HepG2 (cell line): Measurements from ENCODE around the gene CMC4.

Experiments used
- CEBPB ChIP-seq: IDR thresholded peaks from 2 replicates; pipeline ENCODE4 v1.6.1; 2011; ENCODE audit warnings: low read depth, low read length, improper control_type of control experiment, borderline replicate concordance
- CTCF ChIP-seq: sonication (generic); formaldehyde crosslinking; IDR thresholded peaks from 2 replicates; pipeline ENCODE4 v1.5.0; 2020; ENCODE audit warnings: mild to moderate bottlenecking, missing genetic modification reagents, moderate library complexity
- DNMT1 ChIP-seq: sonication (generic); formaldehyde crosslinking; IDR thresholded peaks from 2 replicates; pipeline ENCODE4 v1.5.1; 2020; ENCODE audit warnings: mild to moderate bottlenecking, missing genetic modification reagents
- EZH2 ChIP-seq: conservative IDR thresholded peaks from 2 replicates; pipeline ENCODE4 v1.6.1; 2012; ENCODE audit warnings: mild to moderate bottlenecking, low read depth, low read length, moderate library complexity
- GZF1 ChIP-seq: sonication (generic); formaldehyde crosslinking; IDR thresholded peaks from 2 replicates; pipeline ENCODE4 v1.5.1; 2020; ENCODE audit warnings: mild to moderate bottlenecking, missing genetic modification reagents
- MTF1 ChIP-seq: sonication (generic); formaldehyde crosslinking; IDR thresholded peaks from 2 replicates; pipeline ENCODE4 v1.5.0; 2020; ENCODE audit warnings: missing genetic modification reagents
- RNF2 ChIP-seq: fragments of 450-650 bp; conservative IDR thresholded peaks from 2 replicates; pipeline ENCODE4 v1.6.1; 2016; ENCODE audit warnings: low read depth
- ZMAT3 ChIP-seq: sonication (generic); formaldehyde crosslinking; conservative IDR thresholded peaks from 2 replicates; pipeline ENCODE4 v1.7.0; 2021; ENCODE audit warnings: missing genetic modification reagents
- ZNF615 ChIP-seq: sonication (generic); formaldehyde crosslinking; IDR thresholded peaks from 2 replicates; pipeline ENCODE4 v1.5.0; 2020; ENCODE audit warnings: mild to moderate bottlenecking, missing genetic modification reagents, borderline replicate concordance
- TF ChIP-seq, protein P1 (sequence below): sonication (generic); formaldehyde crosslinking; IDR thresholded peaks from 2 replicates; pipeline ENCODE4 v1.4.0; 2020; ENCODE audit warnings: missing genetic modification reagents

DNA sequence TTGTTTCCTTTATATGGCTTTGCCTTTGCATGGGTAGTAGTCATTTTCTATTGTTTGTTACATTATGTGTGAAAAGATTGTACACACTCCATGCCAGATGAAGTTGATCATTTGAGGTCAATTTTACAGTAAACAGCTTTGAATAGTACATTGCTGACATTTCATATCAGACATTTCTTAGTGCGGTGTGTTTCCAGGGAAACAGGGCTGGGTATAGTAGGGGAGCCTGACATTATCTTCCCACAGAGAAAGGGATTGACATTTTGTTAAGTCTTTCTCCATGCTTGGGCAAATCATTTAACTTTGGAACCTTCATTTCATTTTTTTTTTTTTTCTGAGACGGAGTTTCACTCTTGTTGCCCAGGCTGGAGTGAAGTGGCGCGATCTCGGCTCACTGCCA, 39.3 kb downstream of the CMC4 start:
- TF ChIP-seq CEBPB (no peak), RNF2 (no peak), ZNF615 (CRISPR knock-in tag) (no peak), GZF1 (CRISPR knock-in tag) (no peak), MTF1 (no peak), CTCF (CRISPR knock-in tag) (no peak), EZH2 (no peak), ZMAT3 (CRISPR knock-in tag) (no peak), DNMT1 (CRISPR knock-in tag) (no peak)
- TF ChIP-seq, protein P1, sequence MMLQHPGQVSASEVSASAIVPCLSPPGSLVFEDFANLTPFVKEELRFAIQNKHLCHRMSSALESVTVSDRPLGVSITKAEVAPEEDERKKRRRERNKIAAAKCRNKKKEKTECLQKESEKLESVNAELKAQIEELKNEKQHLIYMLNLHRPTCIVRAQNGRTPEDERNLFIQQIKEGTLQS (CRISPR knock-in tag): no peak
